ENCODE data around the gene IL17RA. TPM values are rescaled to one million over a fixed set of nuclear protein-coding genes. Genes with fewer than 3 reads are reported as not detected.

IL17RA gene
- total RNA-seq, 6 donors from 2014 or later, result 22.6 to 58.9 (median 35.9) TPM

DNA sequence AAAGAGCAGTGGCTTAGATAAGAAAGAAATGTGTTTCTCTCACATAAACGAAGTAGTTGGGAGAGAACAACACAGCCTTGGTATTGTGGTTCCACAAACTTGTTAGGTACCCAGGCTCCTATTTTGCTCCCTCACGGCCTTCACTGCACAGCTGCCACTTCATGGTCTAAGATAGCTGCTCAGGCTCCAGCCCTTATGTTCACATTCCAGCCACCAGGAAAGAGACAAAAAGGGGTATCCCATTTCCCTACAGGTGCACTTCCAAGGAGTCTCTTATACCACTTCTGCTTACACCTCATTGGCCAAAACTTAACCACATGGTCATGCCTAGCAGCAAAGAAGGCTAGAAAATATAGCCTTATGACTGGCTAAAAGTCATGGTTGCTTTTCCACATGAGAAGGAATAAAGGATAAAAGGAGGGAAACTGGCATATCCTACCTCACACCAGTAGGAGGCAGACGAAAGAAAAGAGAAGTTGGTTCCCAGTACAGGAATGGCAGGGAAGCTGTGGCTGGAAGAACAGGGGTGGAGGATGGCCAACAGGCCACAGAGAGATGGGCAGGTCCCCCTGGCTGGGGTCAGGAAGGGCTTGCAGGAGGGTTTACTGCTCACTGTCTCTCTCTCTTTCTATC lies 79.7 kb downstream of the IL17RA start:
- ATAC-seq (ENCODE audit: low FRiP score in 2 of 2) (no peak), DNase-seq (no peak)
- Histone ChIP-seq H3K4me3 (no peak overlapping the region), H3K27ac (no peak overlapping the region), H3K36me3 (no peaks in the 10 kb centered on the region), H3K4me1 (peaks cover 6 to 12% (median 10%) of the 10 kb centered on the region in 4 donors), H3K9me3 (no peaks in the 10 kb centered on the region), H3K27me3 (no peaks in the 10 kb centered on the region)
- no peak for TF ChIP-seq POLR2AphosphoS5 (IDR thresholded peaks at IDR 0.05)
- no peak for TF ChIP-seq POLR2A (IDR thresholded peaks at IDR 0.05)
- no peak for TF ChIP-seq EP300 (IDR thresholded peaks at IDR 0.05)
- TF ChIP-seq, protein P1, sequence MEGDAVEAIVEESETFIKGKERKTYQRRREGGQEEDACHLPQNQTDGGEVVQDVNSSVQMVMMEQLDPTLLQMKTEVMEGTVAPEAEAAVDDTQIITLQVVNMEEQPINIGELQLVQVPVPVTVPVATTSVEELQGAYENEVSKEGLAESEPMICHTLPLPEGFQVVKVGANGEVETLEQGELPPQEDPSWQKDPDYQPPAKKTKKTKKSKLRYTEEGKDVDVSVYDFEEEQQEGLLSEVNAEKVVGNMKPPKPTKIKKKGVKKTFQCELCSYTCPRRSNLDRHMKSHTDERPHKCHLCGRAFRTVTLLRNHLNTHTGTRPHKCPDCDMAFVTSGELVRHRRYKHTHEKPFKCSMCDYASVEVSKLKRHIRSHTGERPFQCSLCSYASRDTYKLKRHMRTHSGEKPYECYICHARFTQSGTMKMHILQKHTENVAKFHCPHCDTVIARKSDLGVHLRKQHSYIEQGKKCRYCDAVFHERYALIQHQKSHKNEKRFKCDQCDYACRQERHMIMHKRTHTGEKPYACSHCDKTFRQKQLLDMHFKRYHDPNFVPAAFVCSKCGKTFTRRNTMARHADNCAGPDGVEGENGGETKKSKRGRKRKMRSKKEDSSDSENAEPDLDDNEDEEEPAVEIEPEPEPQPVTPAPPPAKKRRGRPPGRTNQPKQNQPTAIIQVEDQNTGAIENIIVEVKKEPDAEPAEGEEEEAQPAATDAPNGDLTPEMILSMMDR (IDR thresholded peaks at IDR 0.05), result peak in 1 of 6 experiments; percentile 9
- WGBS, 2 donors, result 73 to 90% methylated on average over 3 of the region's 3 CpGs

Other genes starting within 250 kb of the IL17RA start
- gene GAB4, start 76.8 kb upstream of the IL17RA start, total RNA-seq, result not detected
- gene TMEM121B, start 36.4 kb downstream of the IL17RA start, total RNA-seq, result 1 to 10 TPM in 3 of 6 donors, under 1 TPM in 2, not detected in 1; 0.10 to 2.0 (median 1.1) TPM
- 10 to 100 TPM; 28.0 to 47.1 (median 34.3) TPM for gene HDHD5, start 74.3 kb downstream of the IL17RA start, total RNA-seq
- gene ADA2, start 134.4 kb downstream of the IL17RA start, total RNA-seq, result 10 to 100 TPM; 35.7 to 88.0 (median 63.9) TPM

Measured in upper lobe of left lung (tissue), 6 donors.